Panc1 (cell line): ENCODE measurements around the gene WNK1. TPM values are rescaled to one million over a fixed set of nuclear protein-coding genes. Genes with fewer than 3 reads are reported as not detected.
A peak's percentile ranks its signal among the peaks of the same experiment; 100 is the strongest.

Experiments
- ATAC-seq: fragments of 200-7000 bp; cut with Tn5 transposase; 2 replicates; pipeline ENCODE4 v1.9.1; 2020; ENCODE audit warnings: mild to moderate bottlenecking, moderate library complexity
- BruUV-seq: library from RNA; stranded (reverse); fragments of 400-500 nt; replicated peaks from 2 replicates; lab custom pipeline; 2021; lab: Mats Ljungman, UMichigan
- CTCF ChIA-PET: fragments of 300-600 bp; sonication (Branson Sonifier 250); formaldehyde crosslinking; loops from one replicate; lab custom pipeline; 2022; ENCODE audit warnings: antibody characterized with exemption; lab: Charles Lee
- POLR2A ChIA-PET: fragments of 300-600 bp; sonication (Branson Sonifier 250); formaldehyde crosslinking; loops from one replicate; lab custom pipeline; 2022; ENCODE audit warnings: antibody characterized with exemption; lab: Charles Lee
- DNase-seq: peaks from one replicate; pipeline ENCODE4 v3.0.0-alpha.2; 2010; ENCODE audit warnings: low read depth, low spot score
- H3K27ac ChIP-seq: 2 replicates; pipeline ENCODE4 v1.5.1; 2011; ENCODE audit warnings: mild to moderate bottlenecking, low read length, inconsistent platforms
- H3K27me3 ChIP-seq: fragments of 200-500 bp; sonication (Bioruptor generic); 2 replicates; pipeline ENCODE4 v1.6.0; 2014; ENCODE audit warnings: low read length, inconsistent platforms; ENCODE audit not compliant: control insufficient read depth, insufficient read depth
- H3K36me3 ChIP-seq: fragments of 200-500 bp; sonication (Bioruptor generic); 2 replicates; pipeline ENCODE4 v1.5.1; 2014; ENCODE audit warnings: inconsistent platforms, mild to moderate bottlenecking, low read length, moderate library complexity; ENCODE audit not compliant: control insufficient read depth, insufficient read depth
- H3K4me1 ChIP-seq: 2 replicates; pipeline ENCODE4 v1.5.1; 2011; ENCODE audit warnings: inconsistent platforms, mild to moderate bottlenecking, low read length, moderate library complexity; ENCODE audit not compliant: control insufficient read depth, insufficient read depth
- H3K4me3 ChIP-seq, 2 experiments: 2 replicates each; pipeline ENCODE4 v1.5.1; 2011 to 2012; ENCODE audit warnings: low read depth in 2 of 2, low read length in 2 of 2, mild to moderate bottlenecking in 2 of 2, inconsistent platforms in 1 of 2, moderate library complexity in 1 of 2
- H3K9me3 ChIP-seq: fragments of 200-500 bp; sonication (Bioruptor generic); 2 replicates; pipeline ENCODE4 v1.5.1; 2014; ENCODE audit warnings: low read depth, mild to moderate bottlenecking, inconsistent platforms, low read length, moderate library complexity; ENCODE audit not compliant: control insufficient read depth, insufficient read depth
- CTCF ChIP-seq: fragments of 450-650 bp; IDR thresholded peaks from 2 replicates; pipeline ENCODE4 v1.5.1; 2017; ENCODE audit warnings: mild to moderate bottlenecking
- POLR2AphosphoS5 ChIP-seq: IDR thresholded peaks from 2 replicates; pipeline ENCODE4 v1.6.1; 2012; ENCODE audit warnings: mild to moderate bottlenecking, low read depth, low read length, moderate library complexity
- SIN3A ChIP-seq: IDR thresholded peaks from 2 replicates; pipeline ENCODE4 v1.6.1; 2012; ENCODE audit warnings: low read depth, mild to moderate bottlenecking, low read length, moderate library complexity, borderline replicate concordance; ENCODE audit not compliant: insufficient read depth
- TCF7L2 ChIP-seq: IDR thresholded peaks from 2 replicates; pipeline ENCODE4 v1.6.1; 2011; ENCODE audit warnings: mild to moderate bottlenecking, low read depth, low read length, inconsistent platforms
- in situ Hi-C: cut with HindIII; loops from 2 replicates; pipeline ENCODE4 v1.10.0; 2016; ENCODE audit warnings: low sequenced_read_pairs, low pct_unique_long_range_greater_than_20kb
- intact Hi-C: fragments of 100-400 bp; cut with micrococcal nuclease; formaldehyde crosslinking; loops from one replicate; pipeline ENCODE4 v1.10.0; 2022; ENCODE audit not compliant: unreplicated experiment
- total RNA-seq: library from RNA; stranded (reverse); gene quantifications from one replicate; pipeline ENCODE4 v1.2.1, GENCODE V29; 2021; ENCODE audit not compliant: unreplicated experiment
- TF ChIP-seq, protein P1 (sequence below), 2 experiments: IDR thresholded peaks; 2 replicates each; pipeline ENCODE4 v1.6.1; 2011 to 2012; ENCODE audit warnings: low read depth in 2 of 2, control low read depth in 1 of 2, low read length in 1 of 2, mild to moderate bottlenecking in 1 of 2, moderate library complexity in 1 of 2; ENCODE audit not compliant: insufficient read depth in 1 of 2

Gene WNK1
- total RNA-seq, 1 experiment from 2014 or later = 181 TPM

- no peak overlapping the region for H3K4me3 ChIP-seq
- H3K36me3 ChIP-seq = peaks cover 33% of the 10 kb centered on the region
- no peaks in the 10 kb centered on the region for H3K4me1 ChIP-seq
- POLR2A ChIA-PET = interaction anchor here (0.7 kb wide), 1 partner anchor 312 kb away, joined by 4 read pairs; no protein-coding TSS in a partner anchor
- in situ Hi-C loops (no loop called here), intact Hi-C loops (no loop called here)
- TF ChIP-seq CTCF (no peak), SIN3A (no peak), TCF7L2 (no peak), POLR2AphosphoS5 (no peak)
- TF ChIP-seq, protein P1, sequence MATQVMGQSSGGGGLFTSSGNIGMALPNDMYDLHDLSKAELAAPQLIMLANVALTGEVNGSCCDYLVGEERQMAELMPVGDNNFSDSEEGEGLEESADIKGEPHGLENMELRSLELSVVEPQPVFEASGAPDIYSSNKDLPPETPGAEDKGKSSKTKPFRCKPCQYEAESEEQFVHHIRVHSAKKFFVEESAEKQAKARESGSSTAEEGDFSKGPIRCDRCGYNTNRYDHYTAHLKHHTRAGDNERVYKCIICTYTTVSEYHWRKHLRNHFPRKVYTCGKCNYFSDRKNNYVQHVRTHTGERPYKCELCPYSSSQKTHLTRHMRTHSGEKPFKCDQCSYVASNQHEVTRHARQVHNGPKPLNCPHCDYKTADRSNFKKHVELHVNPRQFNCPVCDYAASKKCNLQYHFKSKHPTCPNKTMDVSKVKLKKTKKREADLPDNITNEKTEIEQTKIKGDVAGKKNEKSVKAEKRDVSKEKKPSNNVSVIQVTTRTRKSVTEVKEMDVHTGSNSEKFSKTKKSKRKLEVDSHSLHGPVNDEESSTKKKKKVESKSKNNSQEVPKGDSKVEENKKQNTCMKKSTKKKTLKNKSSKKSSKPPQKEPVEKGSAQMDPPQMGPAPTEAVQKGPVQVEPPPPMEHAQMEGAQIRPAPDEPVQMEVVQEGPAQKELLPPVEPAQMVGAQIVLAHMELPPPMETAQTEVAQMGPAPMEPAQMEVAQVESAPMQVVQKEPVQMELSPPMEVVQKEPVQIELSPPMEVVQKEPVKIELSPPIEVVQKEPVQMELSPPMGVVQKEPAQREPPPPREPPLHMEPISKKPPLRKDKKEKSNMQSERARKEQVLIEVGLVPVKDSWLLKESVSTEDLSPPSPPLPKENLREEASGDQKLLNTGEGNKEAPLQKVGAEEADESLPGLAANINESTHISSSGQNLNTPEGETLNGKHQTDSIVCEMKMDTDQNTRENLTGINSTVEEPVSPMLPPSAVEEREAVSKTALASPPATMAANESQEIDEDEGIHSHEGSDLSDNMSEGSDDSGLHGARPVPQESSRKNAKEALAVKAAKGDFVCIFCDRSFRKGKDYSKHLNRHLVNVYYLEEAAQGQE (IDR thresholded peaks at IDR 0.05; ENCODE audit: insufficient read depth in 1 of 2, low read depth in 2 of 2, low read length in 1 of 2) = no peak
- H3K9me3 ChIP-seq = no peaks in the 10 kb centered on the region
- ATAC-seq (no peak), DNase-seq (no peak)
- no peaks in the 10 kb centered on the region for H3K27me3 ChIP-seq
- CTCF ChIA-PET = no interaction called here
- no peak overlapping the region for H3K27ac ChIP-seq
- BruUV-seq = TSS peak; percentile 1
These were observed 121.6 kb downstream of the WNK1 start for GRCh38 chr12:873954-874353.

DNA sequence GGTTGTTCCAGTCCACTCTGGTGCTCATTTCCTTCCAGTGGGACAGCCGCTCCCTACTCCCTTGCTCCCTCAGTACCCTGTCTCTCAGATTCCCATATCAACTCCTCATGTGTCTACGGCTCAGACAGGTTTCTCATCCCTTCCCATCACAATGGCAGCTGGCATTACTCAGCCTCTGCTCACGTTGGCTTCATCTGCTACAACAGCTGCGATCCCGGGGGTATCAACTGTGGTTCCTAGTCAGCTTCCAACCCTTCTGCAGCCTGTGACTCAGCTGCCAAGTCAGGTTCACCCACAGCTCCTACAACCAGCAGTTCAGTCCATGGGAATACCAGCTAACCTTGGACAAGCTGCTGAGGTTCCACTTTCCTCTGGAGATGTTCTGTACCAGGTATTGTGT lies 127.3 kb downstream of the WNK1 start:
- intact Hi-C loops = no loop called here

More for the DNA sequence above, 127.3 kb downstream of the WNK1 start:
- POLR2A ChIA-PET = no interaction called here
- no peak for TF ChIP-seq POLR2AphosphoS5
- no peak for TF ChIP-seq TCF7L2
- TF ChIP-seq SIN3A = no peak
- TF ChIP-seq CTCF = no peak
- TF ChIP-seq, protein P1 (IDR thresholded peaks at IDR 0.05; ENCODE audit: insufficient read depth in 1 of 2, low read depth in 2 of 2, low read length in 1 of 2) = no peak
- H3K27me3 ChIP-seq = no peaks in the 10 kb centered on the region
- no peak for DNase-seq
- H3K27ac ChIP-seq = no peak overlapping the region
- BruUV-seq = no TSS peak
- no peak overlapping the region for H3K4me3 ChIP-seq
- no peaks in the 10 kb centered on the region for H3K9me3 ChIP-seq
- CTCF ChIA-PET = no interaction called here
- peaks cover 37% of the 10 kb centered on the region for H3K36me3 ChIP-seq
- H3K4me1 ChIP-seq = no peaks in the 10 kb centered on the region
- ATAC-seq = no peak
- in situ Hi-C loops = no loop called here
